ENCODE measurements around the gene F10. TPM values are rescaled to one million over a fixed set of nuclear protein-coding genes. Genes with fewer than 3 reads are reported as not detected.
A peak's percentile ranks its signal among the peaks of the same experiment; 100 is the strongest.

F10 gene
- total and polyA plus RNA-seq, 2 of the 13 experiments (the other 11 are each of a cell fraction or from before 2014, with no cell fraction given) = 58.4 to 237 TPM

GRCh38 chr13:113105921-113106452 is 16.6 kb upstream of the F10 start:
- no TSS peak for BruUV-seq (replicated peaks)
- WGBS (ENCODE audit: low lambda C conversion rate) = 4% methylated on average over 13 of the region's 16 CpGs
- no peaks in the 10 kb centered on the region for H3K27me3 ChIP-seq (ENCODE audit: control insufficient read depth in 1 of 2, insufficient read depth in 2 of 2, low read length in 2 of 2)
- H3K79me2 ChIP-seq (ENCODE audit: insufficient read depth, low read length) = peaks cover 8% of the 10 kb centered on the region
- H3K4me3 ChIP-seq (replicated peaks in 1 of 3; ENCODE audit: insufficient read depth in 1 of 3, low read depth in 2 of 3, low read length in 3 of 3) = peak overlapping the region; percentile 60 to 76 (median 75)
- H4K20me1 ChIP-seq (ENCODE audit: insufficient read depth, low read length) = no peaks in the 10 kb centered on the region
- ChIA-PET CTCF (ENCODE audit: low intra/inter-chr PET ratio, low total read pairs) (no interaction called here), POLR2A (interaction anchor here (0.8 to 4.6 kb wide), 7 partner anchors 8 to 153 kb away, joined by 3 to 71 read pairs (median 4); partner anchors contain the start of gene F10)
- peak overlapping the region; percentile 96 for H3K4me2 ChIP-seq (ENCODE audit: low read depth, low read length)
- peak overlapping the region; percentile 78 for H3K9ac ChIP-seq (ENCODE audit: insufficient read depth, low read depth, low read length)
- H3K4me1 ChIP-seq (ENCODE audit: insufficient read depth, low read length) = peaks cover 39% of the 10 kb centered on the region
- no peaks in the 10 kb centered on the region for H3K9me3 ChIP-seq (ENCODE audit: low read length)
- intact Hi-C loops (cut with micrococcal nuclease; ENCODE audit: unreplicated experiment) = loop anchor here (2.0 kb wide), 1 partner anchor 17 kb away; the partner anchor contains the start of gene F10
- DNase-seq (ENCODE audit: low spot score) (no peak), FAIRE-seq (no peak), ATAC-seq (peak; percentile 22)
- in situ Hi-C loops (cut with HindIII; ENCODE audit: extremely low pct_ligation_motif_present, low pct_unique_long_range_greater_than_20kb) = no loop called here
- H3K36me3 ChIP-seq (replicated peaks in 1 of 2; ENCODE audit: control insufficient read depth in 1 of 2, insufficient read depth in 2 of 2, low read length in 2 of 2) = no peaks in the 10 kb centered on the region
- no peak overlapping the region for H2AFZ ChIP-seq (ENCODE audit: low read length)
- H3K27ac ChIP-seq (ENCODE audit: extremely low read length, insufficient read depth, low read length) = peak overlapping the region; percentile 98
- TF ChIP-seq ZNF232 (CRISPR knock-in tag; IDR thresholded peaks at IDR 0.05; ENCODE audit: borderline replicate concordance) (no peak), RXRA (CRISPR knock-in tag; IDR thresholded peaks at IDR 0.05) (no peak), ZNF879 (CRISPR knock-in tag; IDR thresholded peaks at IDR 0.05) (0 out of 2 replicates have a peak, but pooled peaks have one; percentile 11), SALL2 (CRISPR knock-in tag; IDR thresholded peaks at IDR 0.05) (no peak), ATRX (CRISPR knock-in tag; IDR thresholded peaks at IDR 0.05; ENCODE audit: borderline replicate concordance) (no peak), HNRNPLL (IDR thresholded peaks at IDR 0.05; ENCODE audit: low read depth, low read length, poor library complexity, severe bottlenecking) (peak; percentile 18), SETDB1 (CRISPR knock-in tag; IDR thresholded peaks at IDR 0.05; ENCODE audit: borderline replicate concordance) (no peak), STAT6 (CRISPR knock-in tag; IDR thresholded peaks at IDR 0.05; ENCODE audit: borderline replicate concordance) (no peak), PAF1 (CRISPR knock-in tag; IDR thresholded peaks at IDR 0.05) (no peak), HDAC1 (CRISPR knock-in tag; IDR thresholded peaks at IDR 0.05) (peak; percentile 8; the same call in 1 of the 2 replicates), ERF (CRISPR knock-in tag; IDR thresholded peaks at IDR 0.05) (no peak; the same call in 1 of the 2 replicates), ZFP37 (CRISPR knock-in tag; IDR thresholded peaks at IDR 0.05; ENCODE audit: borderline replicate concordance) (0 out of 2 replicates have a peak, but pooled peaks have one; percentile 0), ZNF569 (CRISPR knock-in tag; IDR thresholded peaks at IDR 0.05; ENCODE audit: borderline replicate concordance) (0 out of 2 replicates have a peak, but pooled peaks have one; percentile 33), THYN1 (CRISPR knock-in tag; IDR thresholded peaks at IDR 0.05; ENCODE audit: borderline replicate concordance, low read depth) (no peak), ZNF776 (CRISPR knock-in tag; IDR thresholded peaks at IDR 0.05) (no peak), SMAD9 (CRISPR knock-in tag; IDR thresholded peaks at IDR 0.05) (no peak), GLI4 (CRISPR knock-in tag; IDR thresholded peaks at IDR 0.05; ENCODE audit: borderline replicate concordance) (no peak), ZNF605 (CRISPR knock-in tag; IDR thresholded peaks at IDR 0.05) (0 out of 2 replicates have a peak, but pooled peaks have one; percentile 28), HMGXB4 (CRISPR knock-in tag; IDR thresholded peaks at IDR 0.05; ENCODE audit: borderline replicate concordance in 1 of 2, low read depth in 1 of 2) (peak in 1 of 2 experiments; percentile 9; a peak in 2 of 4 replicates), ZNF317 (CRISPR knock-in tag; IDR thresholded peaks at IDR 0.05) (peak; percentile 55)
